Measurements from ENCODE around the gene DLL4.
A peak's percentile ranks its signal among the peaks of the same experiment; 100 is the strongest.

Gene DLL4

GRCh38 chr15:40941528-40942336 is 12.6 kb downstream of the DLL4 start:
- peak; percentile 13 for DNase-seq (ENCODE audit: low read depth)
- in situ Hi-C loops (cut with HindIII; ENCODE audit: low sequenced_read_pairs): no loop called here
- H3K4me3 ChIP-seq (ENCODE audit: low read depth, low read length): peak overlapping the region; percentile 44
- peak; percentile 23 for TF ChIP-seq CTCF (IDR thresholded peaks at IDR 0.05; ENCODE audit: low read depth, low read length, missing control alignments)

- in situ Hi-C loops (cut with HindIII; ENCODE audit: low sequenced_read_pairs): no loop called here
- no peak for DNase-seq (ENCODE audit: low read depth)
- peak overlapping the region; percentile 44 for H3K4me3 ChIP-seq (ENCODE audit: low read depth, low read length)
- no peak for TF ChIP-seq CTCF (IDR thresholded peaks at IDR 0.05; ENCODE audit: low read depth, low read length, missing control alignments)
These were observed 13.3 kb downstream of the DLL4 start for GRCh38 chr15:40942337-40942854.

- in situ Hi-C loops (cut with HindIII; ENCODE audit: low sequenced_read_pairs): no loop called here
- no peak for DNase-seq (ENCODE audit: low read depth)
- H3K4me3 ChIP-seq (ENCODE audit: low read depth, low read length): no peak overlapping the region
- TF ChIP-seq CTCF (IDR thresholded peaks at IDR 0.05; ENCODE audit: low read depth, low read length, missing control alignments): no peak
These were observed 13.7 kb downstream of the DLL4 start for GRCh38 chr15:40942878-40943277.

GRCh38 chr15:40943764-40944365 is 14.7 kb downstream of the DLL4 start:
- H3K4me3 ChIP-seq (ENCODE audit: low read depth, low read length): no peak overlapping the region
- TF ChIP-seq CTCF (IDR thresholded peaks at IDR 0.05; ENCODE audit: low read depth, low read length, missing control alignments): no peak
- DNase-seq (ENCODE audit: low read depth): no peak
- in situ Hi-C loops (cut with HindIII; ENCODE audit: low sequenced_read_pairs): no loop called here

GRCh38 chr15:40944510-40945296 is 15.6 kb downstream of the DLL4 start:
- H3K4me3 ChIP-seq (ENCODE audit: low read depth, low read length): no peak overlapping the region
- no peak for TF ChIP-seq CTCF (IDR thresholded peaks at IDR 0.05; ENCODE audit: low read depth, low read length, missing control alignments)
- DNase-seq (ENCODE audit: low read depth): no peak
- in situ Hi-C loops (cut with HindIII; ENCODE audit: low sequenced_read_pairs): no loop called here

- in situ Hi-C loops (cut with HindIII; ENCODE audit: low sequenced_read_pairs): no loop called here
- no peak overlapping the region for H3K4me3 ChIP-seq (ENCODE audit: low read depth, low read length)
- TF ChIP-seq CTCF (IDR thresholded peaks at IDR 0.05; ENCODE audit: low read depth, low read length, missing control alignments): no peak
- no peak for DNase-seq (ENCODE audit: low read depth)
These were observed 19.8 kb downstream of the DLL4 start for GRCh38 chr15:40948706-40949473.

All from astrocyte of the cerebellum (primary cell).